Measurements from ENCODE around the gene ARPC2. TPM values are rescaled to one million over a fixed set of nuclear protein-coding genes. Genes with fewer than 3 reads are reported as not detected.

Gene ARPC2
- total and polyA plus RNA-seq, 2 of the 13 experiments (the other 11 are each of a cell fraction or from before 2014, with no cell fraction given), result 168 to 303 TPM

DNA sequence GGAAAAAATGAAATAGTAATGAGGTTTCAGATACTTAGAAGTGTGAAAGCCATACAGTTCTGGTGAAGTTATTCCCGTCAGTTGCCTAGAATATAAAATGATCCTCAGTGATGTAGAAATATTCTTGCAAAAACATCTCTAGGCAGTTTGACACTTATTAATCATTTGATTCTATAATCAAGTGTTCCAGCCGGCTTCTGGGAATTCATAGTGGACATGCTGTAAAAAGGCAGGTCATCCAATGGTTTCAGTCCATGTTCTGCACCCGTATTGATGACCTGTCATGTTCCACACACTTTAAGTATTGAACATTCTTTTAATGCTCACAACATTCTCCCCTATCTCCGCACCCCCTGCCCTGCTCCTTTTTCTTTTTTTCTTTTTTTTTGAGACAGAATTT, 19.8 kb downstream of the ARPC2 start:
- ATAC-seq (no peak), FAIRE-seq (no peak), DNase-seq (ENCODE audit: low spot score) (no peak)
- 96% methylated on average over 4 of the region's 4 CpGs for WGBS (ENCODE audit: low lambda C conversion rate)
- Histone ChIP-seq H3K9me3 (ENCODE audit: low read length) (no peaks in the 10 kb centered on the region), H3K79me2 (ENCODE audit: insufficient read depth, low read length) (no peaks in the 10 kb centered on the region), H3K27me3 (ENCODE audit: control insufficient read depth in 1 of 2, insufficient read depth in 2 of 2, low read length in 2 of 2) (no peaks in the 10 kb centered on the region), H3K4me3 (replicated peaks in 1 of 3; ENCODE audit: insufficient read depth in 1 of 3, low read depth in 2 of 3, low read length in 3 of 3) (no peak overlapping the region), H4K20me1 (ENCODE audit: insufficient read depth, low read length) (no peaks in the 10 kb centered on the region), H3K36me3 (replicated peaks in 1 of 2; ENCODE audit: control insufficient read depth in 1 of 2, insufficient read depth in 2 of 2, low read length in 2 of 2) (peaks cover 36 to 86% of the 10 kb centered on the region in 2 experiments), H3K9ac (ENCODE audit: insufficient read depth, low read depth, low read length) (no peak overlapping the region), H3K4me1 (ENCODE audit: insufficient read depth, low read length) (peaks cover 23% of the 10 kb centered on the region), H3K27ac (ENCODE audit: extremely low read length, insufficient read depth, low read length) (no peak overlapping the region), H2AFZ (ENCODE audit: low read length) (no peak overlapping the region), H3K4me2 (ENCODE audit: low read depth, low read length) (no peak overlapping the region)
- in situ Hi-C loops (cut with HindIII; ENCODE audit: extremely low pct_ligation_motif_present, low pct_unique_long_range_greater_than_20kb) (no loop called here), intact Hi-C loops (cut with micrococcal nuclease; ENCODE audit: unreplicated experiment) (no loop called here)
- ChIA-PET POLR2A (no interaction called here), CTCF (ENCODE audit: low intra/inter-chr PET ratio, low total read pairs) (no interaction called here)
- TF ChIP-seq FLYWCH1 (CRISPR knock-in tag; IDR thresholded peaks at IDR 0.05), result no peak
- TF ChIP-seq, protein P1, sequence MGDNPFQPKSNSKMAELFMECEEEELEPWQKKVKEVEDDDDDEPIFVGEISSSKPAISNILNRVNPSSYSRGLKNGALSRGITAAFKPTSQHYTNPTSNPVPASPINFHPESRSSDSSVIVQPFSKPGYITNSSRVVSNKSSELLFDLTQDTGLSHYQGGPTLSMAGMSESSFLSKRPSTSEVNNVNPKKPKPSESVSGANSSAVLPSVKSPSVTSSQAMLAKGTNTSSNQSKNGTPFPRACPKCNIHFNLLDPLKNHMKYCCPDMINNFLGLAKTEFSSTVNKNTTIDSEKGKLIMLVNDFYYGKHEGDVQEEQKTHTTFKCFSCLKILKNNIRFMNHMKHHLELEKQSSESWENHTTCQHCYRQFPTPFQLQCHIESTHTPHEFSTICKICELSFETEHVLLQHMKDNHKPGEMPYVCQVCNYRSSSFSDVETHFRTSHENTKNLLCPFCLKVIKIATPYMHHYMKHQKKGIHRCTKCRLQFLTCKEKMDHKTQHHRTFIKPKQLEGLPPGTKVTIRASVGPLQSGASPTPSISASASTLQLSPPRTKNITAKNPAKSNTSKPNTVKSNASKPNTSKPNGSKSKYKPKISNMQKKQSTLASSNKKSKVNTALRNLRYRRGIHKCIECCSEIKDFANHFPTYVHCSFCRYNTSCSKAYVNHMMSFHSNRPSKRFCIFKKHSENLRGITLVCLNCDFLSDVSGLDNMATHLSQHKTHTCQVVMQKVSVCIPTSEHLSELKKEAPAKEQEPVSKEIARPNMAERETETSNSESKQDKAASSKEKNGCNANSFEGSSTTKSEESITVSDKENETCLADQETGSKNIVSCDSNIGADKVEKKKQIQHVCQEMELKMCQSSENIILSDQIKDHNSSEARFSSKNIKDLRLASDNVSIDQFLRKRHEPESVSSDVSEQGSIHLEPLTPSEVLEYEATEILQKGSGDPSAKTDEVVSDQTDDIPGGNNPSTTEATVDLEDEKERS (CRISPR knock-in tag; IDR thresholded peaks at IDR 0.05), result no peak
- TF ChIP-seq, protein P2, sequence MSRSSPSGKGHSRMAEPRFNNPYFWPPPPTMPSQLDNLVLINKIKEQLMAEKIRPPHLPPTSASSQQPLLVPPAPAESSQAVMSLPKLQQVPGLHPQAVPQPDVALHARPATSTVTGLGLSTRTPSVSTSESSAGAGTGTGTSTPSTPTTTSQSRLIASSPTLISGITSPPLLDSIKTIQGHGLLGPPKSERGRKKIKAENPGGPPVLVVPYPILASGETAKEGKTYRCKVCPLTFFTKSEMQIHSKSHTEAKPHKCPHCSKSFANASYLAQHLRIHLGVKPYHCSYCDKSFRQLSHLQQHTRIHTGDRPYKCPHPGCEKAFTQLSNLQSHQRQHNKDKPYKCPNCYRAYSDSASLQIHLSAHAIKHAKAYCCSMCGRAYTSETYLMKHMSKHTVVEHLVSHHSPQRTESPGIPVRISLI (CRISPR knock-in tag; IDR thresholded peaks at IDR 0.05; ENCODE audit: borderline replicate concordance), result no peak
- no peak for TF ChIP-seq ARNTL (CRISPR knock-in tag; IDR thresholded peaks at IDR 0.05)
- TF ChIP-seq ZNF605 (CRISPR knock-in tag; IDR thresholded peaks at IDR 0.05), result no peak
- TF ChIP-seq, protein P3, sequence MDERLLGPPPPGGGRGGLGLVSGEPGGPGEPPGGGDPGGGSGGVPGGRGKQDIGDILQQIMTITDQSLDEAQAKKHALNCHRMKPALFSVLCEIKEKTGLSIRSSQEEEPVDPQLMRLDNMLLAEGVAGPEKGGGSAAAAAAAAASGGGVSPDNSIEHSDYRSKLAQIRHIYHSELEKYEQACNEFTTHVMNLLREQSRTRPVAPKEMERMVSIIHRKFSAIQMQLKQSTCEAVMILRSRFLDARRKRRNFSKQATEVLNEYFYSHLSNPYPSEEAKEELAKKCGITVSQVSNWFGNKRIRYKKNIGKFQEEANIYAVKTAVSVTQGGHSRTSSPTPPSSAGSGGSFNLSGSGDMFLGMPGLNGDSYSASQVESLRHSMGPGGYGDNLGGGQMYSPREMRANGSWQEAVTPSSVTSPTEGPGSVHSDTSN (CRISPR knock-in tag; IDR thresholded peaks at IDR 0.05), result no peak
- no TSS peak for BruUV-seq (replicated peaks)
